WTC11 (cell line): ENCODE results near the gene CPXM1. TPM values are rescaled to one million over a fixed set of nuclear protein-coding genes. Genes with fewer than 3 reads are reported as not detected.
A peak's percentile ranks its signal among the peaks of the same experiment; 100 is the strongest.

Source experiments
- ATAC-seq: fragments of 200-7000 bp; cut with Tn5 transposase; 2 replicates; pipeline ENCODE4 v1.10.0; 2021; ENCODE audit warnings: mild to moderate bottlenecking, moderate library complexity
- CTCF ChIA-PET: fragments of 300-600 bp; sonication (Branson Sonifier 250); formaldehyde crosslinking; loops from one replicate; lab custom pipeline; 2021; ENCODE audit warnings: antibody characterized with exemption; lab: Charles Lee
- POLR2A ChIA-PET: fragments of 350-600 bp; sonication (Branson Sonifier 250); formaldehyde crosslinking; loops from one replicate; lab custom pipeline; 2021; ENCODE audit warnings: antibody characterized with exemption; lab: Charles Lee
- DNase-seq: peaks from one replicate; pipeline ENCODE4 v3.0.0; 2021; ENCODE audit warnings: low spot score
- H3K27ac Mint-ChIP-seq: 2 replicates; pipeline ENCODE4 v1.8.0; 2021; ENCODE audit warnings: mixed read lengths
- H3K27me3 Mint-ChIP-seq: 2 replicates; pipeline ENCODE4 v1.8.0; 2021; ENCODE audit warnings: low read depth, mild to moderate bottlenecking, moderate library complexity, mixed read lengths
- H3K36me3 Mint-ChIP-seq: 2 replicates; pipeline ENCODE4 v1.8.0; 2021; ENCODE audit warnings: mixed read lengths
- H3K4me1 Mint-ChIP-seq: 2 replicates; pipeline ENCODE4 v1.8.0; 2022; ENCODE audit warnings: mixed read lengths
- H3K4me3 Mint-ChIP-seq: 2 replicates; pipeline ENCODE4 v1.8.0; 2021; ENCODE audit warnings: mild to moderate bottlenecking, moderate library complexity, mixed read lengths
- H3K9me3 Mint-ChIP-seq: 2 replicates; pipeline ENCODE4 v1.8.0; 2021; ENCODE audit warnings: mixed read lengths
- ATF3 ChIP-seq: sonication (generic); formaldehyde crosslinking; conservative IDR thresholded peaks from 2 replicates; pipeline ENCODE4 v1.8.1; 2022; ENCODE audit warnings: mild to moderate bottlenecking, missing genetic modification reagents
- CBFB ChIP-seq: sonication (generic); formaldehyde crosslinking; IDR thresholded peaks from 2 replicates; pipeline ENCODE4 v1.8.1; 2022; ENCODE audit warnings: mild to moderate bottlenecking, low read depth, missing genetic modification reagents
- E2F1 ChIP-seq: sonication (generic); formaldehyde crosslinking; IDR thresholded peaks from 2 replicates; pipeline ENCODE4 v1.8.0; 2022; ENCODE audit warnings: mild to moderate bottlenecking, missing genetic modification reagents
- FOXP4 ChIP-seq: sonication (generic); formaldehyde crosslinking; IDR thresholded peaks from 2 replicates; pipeline ENCODE4 v1.8.0; 2022; ENCODE audit warnings: mild to moderate bottlenecking, missing genetic modification reagents
- MAX ChIP-seq: sonication (generic); formaldehyde crosslinking; IDR thresholded peaks from 2 replicates; pipeline ENCODE4 v1.8.0; 2022; ENCODE audit warnings: mild to moderate bottlenecking, missing genetic modification reagents
- SMAD4 ChIP-seq: sonication (generic); formaldehyde crosslinking; IDR thresholded peaks from 2 replicates; pipeline ENCODE4 v1.8.0; 2022; ENCODE audit warnings: mild to moderate bottlenecking, missing genetic modification reagents
- ZBTB21 ChIP-seq: sonication (generic); formaldehyde crosslinking; IDR thresholded peaks from 2 replicates; pipeline ENCODE4 v1.8.1; 2023; ENCODE audit warnings: mild to moderate bottlenecking, missing genetic modification reagents, borderline replicate concordance
- ZNF281 ChIP-seq: sonication (generic); formaldehyde crosslinking; IDR thresholded peaks from 2 replicates; pipeline ENCODE4 v1.8.0; 2023; ENCODE audit warnings: mild to moderate bottlenecking, missing genetic modification reagents
- ZNF423 ChIP-seq: fragments of 250-450 bp; sonication (Bioruptor Pico); IDR thresholded peaks from 2 replicates; pipeline ENCODE4 v2.1.2; 2022; ENCODE audit warnings: mild to moderate bottlenecking, moderate library complexity
- ZNF425 ChIP-seq: fragments of 250-450 bp; sonication (Bioruptor Pico); conservative IDR thresholded peaks from 2 replicates; pipeline ENCODE4 v1.9.0; 2021; ENCODE audit warnings: mild to moderate bottlenecking
- total RNA-seq: library from RNA; stranded (reverse); gene quantifications from 3 replicates; pipeline ENCODE4 v1.2.3, GENCODE V29; 2021

CPXM1 gene
- total RNA-seq, 1 experiment from 2014 or later, result 51.2 TPM

- Mint-ChIP-seq H3K4me1 (peaks cover 26% of the 10 kb centered on the region), H3K27me3 (peaks cover 43% of the 10 kb centered on the region), H3K27ac (no peak overlapping the region), H3K9me3 (no peaks in the 10 kb centered on the region), H3K36me3 (peaks cover 22% of the 10 kb centered on the region), H3K4me3 (peak overlapping the region; percentile 95)
- POLR2A ChIA-PET, result interaction anchor here (0.6 to 0.9 kb wide), 3 partner anchors 9 to 78 kb away, joined by 3 to 13 read pairs (median 4); no protein-coding TSS in a partner anchor
- no peak for ATAC-seq
- no peak for DNase-seq
- CTCF ChIA-PET, result interaction anchor here (0.7 to 4.5 kb wide), 9 partner anchors 9 to 67 kb away, joined by 3 to 24 read pairs (median 3); partner anchors contain the start of gene TMEM239
- TF ChIP-seq CBFB (no peak), ATF3 (no peak), ZNF425 (no peak), SMAD4 (CRISPR knock-in tag) (0 out of 2 replicates have a peak, but pooled peaks have one; percentile 20), E2F1 (CRISPR knock-in tag) (peak; percentile 44; the same call in 1 of the 2 replicates), FOXP4 (CRISPR knock-in tag) (no peak), ZNF281 (CRISPR knock-in tag) (no peak), ZBTB21 (no peak), MAX (CRISPR knock-in tag) (peak; percentile 43; the same call in 1 of the 2 replicates)
These were observed 1.2 kb downstream of the CPXM1 start for GRCh38 chr20:2799271-2799670.

- ChIA-PET CTCF (interaction anchor here (0.7 to 4.5 kb wide), 8 partner anchors 8 to 53 kb away, joined by 3 to 24 read pairs (median 4); partner anchors contain the start of gene TMEM239), POLR2A (interaction anchor here (0.6 to 0.9 kb wide), 3 partner anchors 9 to 78 kb away, joined by 3 to 13 read pairs (median 4); no protein-coding TSS in a partner anchor)
- Mint-ChIP-seq H3K4me3 (peak overlapping the region; percentile 95), H3K9me3 (no peaks in the 10 kb centered on the region), H3K36me3 (peaks cover 22% of the 10 kb centered on the region), H3K4me1 (peaks cover 25% of the 10 kb centered on the region), H3K27ac (no peak overlapping the region), H3K27me3 (peaks cover 38% of the 10 kb centered on the region)
- TF ChIP-seq ZNF423 (CRISPR knock-in tag) (peak; percentile 61), ZNF281 (CRISPR knock-in tag) (no peak)
- TF ChIP-seq, all 79 proteins: peak for 1
- DNase-seq (no peak), ATAC-seq (0 out of 2 replicates have a peak, but pooled peaks have one; percentile 2)
These were observed 1.6 kb downstream of the CPXM1 start for GRCh38 chr20:2798814-2799213.
